Peyer's patch (tissue), 4 donors: ENCODE data around the gene SHMT2.

Experiments used
- POLR2A ChIP-seq, 2 donors: fragments of 450-650 bp; IDR thresholded peaks; one replicate each; pipeline ENCODE4 v1.5.1; 2017; ENCODE audit warnings: antibody characterized with exemption in 2 of 2, mild to moderate bottlenecking in 2 of 2, moderate library complexity in 2 of 2
- TF ChIP-seq, protein P1 (sequence below), 6 experiments: fragments of 450-650 bp in 4 of 6; fragments of 200-600 bp in 2 of 6; sonication (generic) in 1 of 6; IDR thresholded peaks; one replicate each; pipeline ENCODE4 v1.5.1; 2017 to 2019; ENCODE audit warnings: antibody characterized with exemption in 6 of 6, mild to moderate bottlenecking in 3 of 6, moderate library complexity in 1 of 6

DNA sequence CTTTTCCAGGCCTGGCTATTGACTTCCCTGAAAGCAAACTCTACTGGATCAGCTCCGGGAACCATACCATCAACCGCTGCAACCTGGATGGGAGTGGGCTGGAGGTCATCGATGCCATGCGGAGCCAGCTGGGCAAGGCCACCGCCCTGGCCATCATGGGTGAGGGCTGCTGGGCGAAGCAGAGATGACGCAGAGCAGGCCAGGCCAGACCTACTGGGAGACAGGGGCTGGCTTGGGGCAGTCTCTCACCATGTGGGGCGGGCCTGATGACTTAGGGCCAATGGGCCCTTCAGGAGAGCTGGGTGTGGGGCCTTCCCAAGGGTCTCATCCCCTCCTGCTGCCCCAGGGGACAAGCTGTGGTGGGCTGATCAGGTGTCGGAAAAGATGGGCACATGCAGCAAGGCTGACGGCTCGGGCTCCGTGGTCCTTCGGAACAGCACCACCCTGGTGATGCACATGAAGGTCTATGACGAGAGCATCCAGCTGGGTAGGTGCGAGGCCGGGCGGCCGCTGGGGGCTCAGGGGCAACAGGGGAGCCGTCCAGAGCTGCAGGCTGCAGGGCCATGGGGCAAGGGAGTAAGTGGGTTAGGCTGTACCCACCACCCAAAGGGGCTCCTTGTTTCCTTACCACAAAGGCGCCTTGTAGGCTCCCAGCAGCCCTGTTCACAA is 49.1 kb upstream of the SHMT2 start:
- TF ChIP-seq, protein P1, sequence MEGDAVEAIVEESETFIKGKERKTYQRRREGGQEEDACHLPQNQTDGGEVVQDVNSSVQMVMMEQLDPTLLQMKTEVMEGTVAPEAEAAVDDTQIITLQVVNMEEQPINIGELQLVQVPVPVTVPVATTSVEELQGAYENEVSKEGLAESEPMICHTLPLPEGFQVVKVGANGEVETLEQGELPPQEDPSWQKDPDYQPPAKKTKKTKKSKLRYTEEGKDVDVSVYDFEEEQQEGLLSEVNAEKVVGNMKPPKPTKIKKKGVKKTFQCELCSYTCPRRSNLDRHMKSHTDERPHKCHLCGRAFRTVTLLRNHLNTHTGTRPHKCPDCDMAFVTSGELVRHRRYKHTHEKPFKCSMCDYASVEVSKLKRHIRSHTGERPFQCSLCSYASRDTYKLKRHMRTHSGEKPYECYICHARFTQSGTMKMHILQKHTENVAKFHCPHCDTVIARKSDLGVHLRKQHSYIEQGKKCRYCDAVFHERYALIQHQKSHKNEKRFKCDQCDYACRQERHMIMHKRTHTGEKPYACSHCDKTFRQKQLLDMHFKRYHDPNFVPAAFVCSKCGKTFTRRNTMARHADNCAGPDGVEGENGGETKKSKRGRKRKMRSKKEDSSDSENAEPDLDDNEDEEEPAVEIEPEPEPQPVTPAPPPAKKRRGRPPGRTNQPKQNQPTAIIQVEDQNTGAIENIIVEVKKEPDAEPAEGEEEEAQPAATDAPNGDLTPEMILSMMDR (IDR thresholded peaks at IDR 0.05): no peak
- no peak for TF ChIP-seq POLR2A (IDR thresholded peaks at IDR 0.05)
